Upper lobe of left lung (tissue), 4 donors: ENCODE data around the gene ADORA1.

Experiments used
- CTCF ChIP-seq, 6 experiments: fragments of 450-650 bp in 4 of 6; fragments of 200-600 bp in 2 of 6; sonication (generic) in 2 of 6; IDR thresholded peaks; one replicate each; pipeline ENCODE4 v1.5.1; 2016 to 2019; ENCODE audit warnings: antibody characterized with exemption in 6 of 6
- POLR2A ChIP-seq, 4 donors: fragments of 450-650 bp; IDR thresholded peaks; one replicate each; pipeline ENCODE4 v1.5.1; 2016 to 2017; ENCODE audit warnings: antibody characterized with exemption in 4 of 4, mild to moderate bottlenecking in 2 of 4

- TF ChIP-seq POLR2A (IDR thresholded peaks at IDR 0.05) = no peak
- TF ChIP-seq CTCF (IDR thresholded peaks at IDR 0.05) = no peak
Measured at GRCh38 chr1:203163891-203164635, 36.5 kb downstream of the ADORA1 start.
